HepG2 (cell line): Measurements from ENCODE around the gene DNAAF3. TPM values are rescaled to one million over a fixed set of nuclear protein-coding genes. Genes with fewer than 3 reads are reported as not detected.
A peak's percentile ranks its signal among the peaks of the same experiment; 100 is the strongest.

Experiments used
- ATAC-seq: fragments of 200-7000 bp; cut with Tn5 transposase; 3 replicates; pipeline ENCODE4 v1.9.1; 2020; ENCODE audit warnings: mild to moderate bottlenecking, moderate library complexity
- BruUV-seq: library from RNA; stranded (reverse); fragments of 400-500 nt; replicated peaks from 2 replicates; lab custom pipeline; 2021; lab: Mats Ljungman, UMichigan
- CTCF ChIA-PET: fragments of 300-600 bp; formaldehyde crosslinking; extraction: SDS; loops from one replicate; lab custom pipeline; 2021; ENCODE audit warnings: low total read pairs, inconsistent platforms, low intra/inter-chr PET ratio; lab: Yijun Ruan, JAX
- POLR2A ChIA-PET: fragments of 350-600 bp; sonication (Branson Sonifier 250); formaldehyde crosslinking; loops from one replicate; lab custom pipeline; 2020; ENCODE audit warnings: antibody characterized with exemption, inconsistent platforms; lab: Yijun Ruan, JAX
- DNase-seq: peaks from one replicate; pipeline ENCODE4 v3.0.0-alpha.2; 2015; ENCODE audit warnings: low spot score
- FAIRE-seq: peaks from 3 replicates; lab custom pipeline; 2011; peaks lifted over from hg19 to GRCh38; lab: Jason Lieb, UNC
- H2AFZ ChIP-seq: one replicate; pipeline ENCODE4 v1.6.1; 2011; ENCODE audit warnings: low read length, inconsistent platforms
- H3K27ac ChIP-seq: fragments of 300-600 bp; 3 replicates; pipeline ENCODE4 v1.8.0; 2011; ENCODE audit warnings: mixed run types, mild to moderate bottlenecking, mixed read lengths, low read length, inconsistent platforms; ENCODE audit not compliant: insufficient read depth; ENCODE audit errors: extremely low read length
- H3K27me3 ChIP-seq, 2 experiments: fragments of 200-600 bp in 1 of 2; 2 replicates in 1 of 2; 3 replicates in 1 of 2; pipeline versions ENCODE4 v1.6.0 to v1.8.0; 2011; ENCODE audit warnings: low read length in 2 of 2, mild to moderate bottlenecking in 2 of 2, moderate library complexity in 2 of 2, inconsistent platforms in 1 of 2; ENCODE audit not compliant: insufficient read depth in 2 of 2, control insufficient read depth in 1 of 2
- H3K36me3 ChIP-seq, 2 experiments: fragments of 200-600 bp in 1 of 2; replicated peaks in 1 of 2; 2 replicates in 1 of 2; 3 replicates in 1 of 2; pipeline versions ENCODE4 v1.5.1 to v1.8.0; 2011; ENCODE audit warnings: low read length in 2 of 2, inconsistent platforms in 1 of 2; ENCODE audit not compliant: insufficient read depth in 2 of 2, control insufficient read depth in 1 of 2
- H3K4me1 ChIP-seq: 2 replicates; pipeline ENCODE4 v1.5.1; 2012; ENCODE audit warnings: low read length, inconsistent platforms; ENCODE audit not compliant: insufficient read depth
- H3K4me2 ChIP-seq: 2 replicates; pipeline ENCODE4 v1.6.0; 2011; ENCODE audit warnings: low read depth, low read length, inconsistent platforms
- H3K4me3 ChIP-seq, 3 experiments: fragments of 200-600 bp in 1 of 3; sonication (generic), shearing (Covaris generic) in 1 of 3; replicated peaks in 1 of 3; 2 replicates each; pipeline ENCODE4 v1.5.1; 2011 to 2016; ENCODE audit warnings: low read length in 3 of 3, inconsistent platforms in 2 of 3, low read depth in 2 of 3, mild to moderate bottlenecking in 2 of 3, control low read depth in 1 of 3, mixed read lengths in 1 of 3; ENCODE audit not compliant: insufficient read depth in 1 of 3
- H3K79me2 ChIP-seq: one replicate; pipeline ENCODE4 v1.6.1; 2011; ENCODE audit warnings: low read length, inconsistent platforms; ENCODE audit not compliant: insufficient read depth
- H3K9ac ChIP-seq: 2 replicates; pipeline ENCODE4 v1.6.0; 2011; ENCODE audit warnings: mild to moderate bottlenecking, low read depth, low read length, inconsistent platforms; ENCODE audit not compliant: insufficient read depth
- H3K9me3 ChIP-seq: 2 replicates; pipeline ENCODE4 v1.5.1; 2012; ENCODE audit warnings: mild to moderate bottlenecking, low read length
- H4K20me1 ChIP-seq: 2 replicates; pipeline ENCODE4 v1.6.0; 2011; ENCODE audit warnings: inconsistent platforms, mild to moderate bottlenecking, low read length, moderate library complexity; ENCODE audit not compliant: insufficient read depth
- ATF1 ChIP-seq: IDR thresholded peaks from 2 replicates; pipeline ENCODE4 v1.6.1; 2016; ENCODE audit warnings: mild to moderate bottlenecking, control low read depth
- EZH2 ChIP-seq: conservative IDR thresholded peaks from 2 replicates; pipeline ENCODE4 v1.6.1; 2012; ENCODE audit warnings: mild to moderate bottlenecking, low read depth, low read length, moderate library complexity
- HNF4G ChIP-seq, 2 experiments: sonication (generic) in 1 of 2; formaldehyde crosslinking in 1 of 2; IDR thresholded peaks; 2 replicates each; pipeline versions ENCODE4 v1.4.0 to v1.6.1; 2011 to 2020; ENCODE audit warnings: borderline replicate concordance in 2 of 2, low read depth in 2 of 2, mild to moderate bottlenecking in 2 of 2, low read length in 1 of 2, missing genetic modification reagents in 1 of 2, moderate library complexity in 1 of 2
- RFXANK ChIP-seq: IDR thresholded peaks from 2 replicates; pipeline ENCODE4 v1.6.1; 2016
- RFXAP ChIP-seq: sonication (generic); formaldehyde crosslinking; IDR thresholded peaks from 2 replicates; pipeline ENCODE4 v1.4.0; 2020; ENCODE audit warnings: missing genetic modification reagents, borderline replicate concordance
- SRF ChIP-seq: IDR thresholded peaks from 2 replicates; pipeline ENCODE4 v1.6.1; 2011; ENCODE audit warnings: mild to moderate bottlenecking, low read depth, low read length, moderate library complexity
- TIGD3 ChIP-seq: sonication (generic); formaldehyde crosslinking; IDR thresholded peaks from 2 replicates; pipeline ENCODE4 v1.5.1; 2020; ENCODE audit warnings: mild to moderate bottlenecking, missing genetic modification reagents, borderline replicate concordance
- ZC3H4 ChIP-seq: sonication (generic); formaldehyde crosslinking; IDR thresholded peaks from 2 replicates; pipeline ENCODE4 v1.4.0; 2020; ENCODE audit warnings: missing genetic modification reagents, borderline replicate concordance
- ZHX2 ChIP-seq, 2 experiments: sonication (generic) in 1 of 2; formaldehyde crosslinking in 1 of 2; IDR thresholded peaks; 2 replicates each; pipeline versions ENCODE4 v1.6.1 to v1.9.0; 2014 to 2022; ENCODE audit warnings: antibody characterized with exemption in 1 of 2, borderline replicate concordance in 1 of 2, inconsistent platforms in 1 of 2, low read depth in 1 of 2, missing genetic modification reagents in 1 of 2
- ZMAT5 ChIP-seq: sonication (generic); formaldehyde crosslinking; IDR thresholded peaks from 2 replicates; pipeline ENCODE4 v1.5.0; 2020; ENCODE audit warnings: mild to moderate bottlenecking, low read depth, missing genetic modification reagents, borderline replicate concordance
- ZNF326 ChIP-seq: sonication (generic); formaldehyde crosslinking; IDR thresholded peaks from 2 replicates; pipeline ENCODE4 v1.4.0; 2020; ENCODE audit warnings: missing genetic modification reagents, borderline replicate concordance
- ZNF343 ChIP-seq: sonication (generic); formaldehyde crosslinking; IDR thresholded peaks from 2 replicates; pipeline ENCODE4 v1.4.0; 2020; ENCODE audit warnings: mild to moderate bottlenecking, missing genetic modification reagents
- ZNF546 ChIP-seq: sonication (generic); formaldehyde crosslinking; conservative IDR thresholded peaks from 2 replicates; pipeline ENCODE4 v1.8.1; 2023; ENCODE audit warnings: mild to moderate bottlenecking, missing genetic modification reagents
- ZNF556 ChIP-seq: sonication (generic); formaldehyde crosslinking; IDR thresholded peaks from 2 replicates; pipeline ENCODE4 v1.4.0; 2020; ENCODE audit warnings: mild to moderate bottlenecking, missing genetic modification reagents, borderline replicate concordance
- WGBS: methylation state at CpG from one replicate; pipeline ENCODE4 v1.1.6; 2017; ENCODE audit warnings: low lambda C conversion rate; 5-methylcytosine and 5-hydroxymethylcytosine counted together
- in situ Hi-C: cut with HindIII; loops from 2 replicates; pipeline ENCODE4 v1.10.0; 2017; ENCODE audit warnings: low pct_unique_long_range_greater_than_20kb; ENCODE audit not compliant: extremely low pct_ligation_motif_present
- intact Hi-C: fragments of 100-400 bp; cut with micrococcal nuclease; formaldehyde crosslinking; loops from one replicate; pipeline ENCODE4 v1.10.0; 2022; ENCODE audit not compliant: unreplicated experiment
- polyA plus RNA-seq, 8 experiments: library from polyadenylated mRNA; depleted of rRNA in 3 of 8; stranded (reverse) in 7 of 8; unstranded in 1 of 8; fragments of >200 nt; fragmentation: Illumina TruSeq in 4 of 8; extraction: Trizol in 4 of 8; gene quantifications; 2 replicates each; pipeline versions ENCODE4 v1.2.1 to v1.2.3, GENCODE V29; 2011 to 2016; ENCODE audit warnings: low read depth in 4 of 8, missing spikeins in 1 of 8, mixed read lengths in 1 of 8; ENCODE audit not compliant: insufficient read depth in 1 of 8
- total RNA-seq, 5 experiments: library from RNA; depleted of rRNA; stranded (reverse); fragments of >200 nt; fragmentation: Illumina TruSeq; extraction: Trizol; gene quantifications; 2 replicates each; pipeline ENCODE4 v1.2.3, GENCODE V29; 2016; ENCODE audit warnings: low read depth in 1 of 5

The DNAAF3 gene
- total and polyA plus RNA-seq, 2 of the 13 experiments (the other 11 are each of a cell fraction or from before 2014, with no cell fraction given): 0.30 to 0.40 TPM

- Histone ChIP-seq H3K4me3 (peak overlapping the region in 2 of 3 experiments; percentile 15 to 62; a peak in 2 of 6 replicates), H3K36me3 (peaks cover 0 to 4% of the 10 kb centered on the region in 2 experiments; a peak in 3 of 5 replicates), H2AFZ (no peak overlapping the region), H3K27ac (no peak overlapping the region), H3K9ac (no peak overlapping the region), H3K4me2 (peak overlapping the region; percentile 84), H3K79me2 (no peaks in the 10 kb centered on the region), H3K9me3 (no peaks in the 10 kb centered on the region), H4K20me1 (peaks cover 13% of the 10 kb centered on the region; the same call in 1 of the 2 replicates), H3K4me1 (peaks cover 21% of the 10 kb centered on the region), H3K27me3 (peaks cover 3 to 36% of the 10 kb centered on the region in 2 experiments; a peak in 4 of 5 replicates)
- DNase-seq (peak; percentile 34), ATAC-seq (peak; percentile 61), FAIRE-seq (no peak)
- 13% methylated on average over 25 of the region's 61 CpGs for WGBS
- CTCF ChIA-PET: no interaction called here
- no TSS peak for BruUV-seq
- in situ Hi-C loops (no loop called here), intact Hi-C loops (no loop called here)
- POLR2A ChIA-PET: interaction anchor here (2.8 kb wide), 1 partner anchor 28 kb away, joined by 9 read pairs; no protein-coding TSS in a partner anchor
- no peak for TF ChIP-seq ZHX2 (IDR thresholded peaks at IDR 0.05; ENCODE audit: low read depth)
- no peak for TF ChIP-seq ZHX2 (CRISPR knock-in tag; IDR thresholded peaks at IDR 0.05; ENCODE audit: borderline replicate concordance)
- TF ChIP-seq RFXANK: no peak
- TF ChIP-seq RFXAP: no peak
- TF ChIP-seq ZMAT5: no peak
- no peak for TF ChIP-seq ZNF326 (CRISPR knock-in tag)
- no peak for TF ChIP-seq ZNF556 (CRISPR knock-in tag)
- TF ChIP-seq ZC3H4 (CRISPR knock-in tag): no peak
- no peak for TF ChIP-seq ZNF546 (CRISPR knock-in tag)
- no peak for TF ChIP-seq EZH2
- no peak for TF ChIP-seq TIGD3 (CRISPR knock-in tag)
- no peak for TF ChIP-seq HNF4G (IDR thresholded peaks at IDR 0.05; ENCODE audit: borderline replicate concordance, low read depth, low read length)
- no peak for TF ChIP-seq HNF4G (CRISPR knock-in tag; IDR thresholded peaks at IDR 0.05; ENCODE audit: borderline replicate concordance, low read depth)
- TF ChIP-seq ZNF343 (CRISPR knock-in tag): no peak
- no peak for TF ChIP-seq ATF1 (CRISPR knock-in tag)
- TF ChIP-seq SRF: no peak
Measured at GRCh38 chr19:55178781-55179599, 12.6 kb upstream of the DNAAF3 start.
